Fibroblast of skin of right quadriceps (primary cell): ENCODE measurements around the gene FBXO27.
"Not testable (repeated sequence)": the region's sequence is repeated elsewhere in the genome, so short reads cannot be mapped to it uniquely, and the experiment has no call there.

Experiments
- DNase-seq: peaks from one replicate; pipeline ENCODE4 v3.0.0-alpha.2; 2013

Gene FBXO27, protein sequence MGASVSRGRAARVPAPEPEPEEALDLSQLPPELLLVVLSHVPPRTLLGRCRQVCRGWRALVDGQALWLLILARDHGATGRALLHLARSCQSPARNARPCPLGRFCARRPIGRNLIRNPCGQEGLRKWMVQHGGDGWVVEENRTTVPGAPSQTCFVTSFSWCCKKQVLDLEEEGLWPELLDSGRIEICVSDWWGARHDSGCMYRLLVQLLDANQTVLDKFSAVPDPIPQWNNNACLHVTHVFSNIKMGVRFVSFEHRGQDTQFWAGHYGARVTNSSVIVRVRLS

DNA sequence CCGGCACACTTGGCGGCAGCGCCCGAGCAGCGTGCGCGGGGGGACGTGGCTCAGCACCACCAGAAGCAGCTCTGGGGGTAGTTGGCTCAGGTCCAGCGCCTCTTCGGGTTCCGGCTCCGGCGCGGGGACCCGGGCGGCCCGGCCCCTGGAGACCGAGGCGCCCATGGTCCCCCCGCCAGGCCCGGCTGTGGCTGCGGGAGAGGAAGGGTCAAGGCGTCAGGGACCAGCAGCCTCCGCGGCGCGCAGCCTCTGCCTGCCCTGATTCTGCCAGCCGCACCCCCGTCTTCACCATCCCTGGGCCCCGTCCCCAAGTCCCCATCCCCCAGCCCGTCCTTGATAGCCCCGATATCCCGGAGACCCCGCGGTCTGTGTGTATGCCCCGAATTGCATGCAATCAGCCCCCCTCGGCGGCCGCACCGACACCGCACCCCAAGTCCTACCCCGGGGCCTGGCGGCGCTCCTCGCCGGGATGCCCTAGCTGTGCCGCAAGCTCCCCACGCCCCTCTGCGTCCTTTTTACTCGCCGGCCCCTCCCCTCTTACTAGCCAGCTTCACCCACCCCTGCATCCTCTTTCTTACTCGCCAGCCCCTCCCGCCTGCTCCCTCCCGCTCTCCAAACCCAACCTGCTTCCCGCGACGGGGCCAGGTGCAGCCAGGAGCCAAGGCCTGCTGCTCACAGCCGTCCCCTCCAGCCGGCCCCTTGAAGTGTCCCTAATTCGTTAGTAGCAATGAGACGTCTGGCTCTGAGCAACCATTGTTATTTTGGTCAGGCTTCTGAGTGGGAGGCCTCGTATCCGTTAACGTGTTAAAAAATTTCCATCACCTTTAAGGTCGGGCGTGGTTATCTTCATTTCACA, at the start of gene FBXO27:
Gene FBXO27, minus strand, starts transcription at position 487 of the 856 bp plus-strand sequence. Its CDS starts 322 bp downstream, at position 165.
- DNase-seq = no peak

DNA sequence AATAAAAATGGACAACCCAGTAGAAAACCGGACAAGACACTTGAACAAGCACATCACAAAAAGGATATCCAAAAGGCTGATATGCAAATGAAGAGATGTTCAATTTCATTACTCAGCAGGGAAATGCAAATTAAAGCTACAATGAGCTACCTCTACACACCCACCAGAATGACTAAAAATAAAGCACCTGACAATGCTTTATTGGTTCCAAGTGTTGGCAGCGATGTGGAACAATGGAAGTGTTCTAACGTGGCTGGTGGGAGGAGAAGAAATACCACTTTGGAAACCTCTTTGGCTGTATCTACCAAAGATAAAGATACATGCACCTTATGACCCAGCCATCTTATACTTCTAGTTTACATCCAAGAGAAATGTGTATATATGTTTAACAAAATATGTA, 48.1 kb upstream of the FBXO27 start:
- DNase-seq = no peak

- peak; percentile 92 for DNase-seq
Observed at GRCh38 chr19:39078436-39079200, 46.3 kb upstream of the FBXO27 start.

DNA sequence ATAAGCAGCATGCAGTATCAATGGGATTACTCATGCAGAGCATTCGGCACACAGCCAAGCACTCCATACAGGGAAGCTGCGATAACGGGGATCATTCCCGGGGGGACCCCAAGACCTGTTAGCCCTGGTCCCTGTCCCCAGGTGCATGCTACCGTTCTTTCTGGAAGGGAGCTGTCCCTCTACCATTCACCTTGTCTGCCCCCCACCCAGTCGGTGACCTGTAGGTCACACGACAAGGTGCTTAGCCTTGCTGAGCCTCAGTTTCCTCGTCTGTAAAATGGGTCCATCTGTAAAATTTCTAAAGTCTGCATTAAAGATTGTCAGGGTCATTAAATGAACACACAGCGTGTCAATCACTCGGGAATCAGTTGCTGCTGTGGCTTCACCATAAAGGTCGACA, 45.0 kb upstream of the FBXO27 start:
- DNase-seq = no peak

- DNase-seq = no peak
Observed at GRCh38 chr19:39074942-39075341, 42.6 kb upstream of the FBXO27 start.

GRCh38 chr19:39074205-39074692, 41.9 kb upstream of the FBXO27 start:
- DNase-seq = no peak

- no peak for DNase-seq
Observed at GRCh38 chr19:39070888-39071287, 38.5 kb upstream of the FBXO27 start.

GRCh38 chr19:39068259-39068658, 35.9 kb upstream of the FBXO27 start:
- not testable (repeated sequence) for DNase-seq

DNA sequence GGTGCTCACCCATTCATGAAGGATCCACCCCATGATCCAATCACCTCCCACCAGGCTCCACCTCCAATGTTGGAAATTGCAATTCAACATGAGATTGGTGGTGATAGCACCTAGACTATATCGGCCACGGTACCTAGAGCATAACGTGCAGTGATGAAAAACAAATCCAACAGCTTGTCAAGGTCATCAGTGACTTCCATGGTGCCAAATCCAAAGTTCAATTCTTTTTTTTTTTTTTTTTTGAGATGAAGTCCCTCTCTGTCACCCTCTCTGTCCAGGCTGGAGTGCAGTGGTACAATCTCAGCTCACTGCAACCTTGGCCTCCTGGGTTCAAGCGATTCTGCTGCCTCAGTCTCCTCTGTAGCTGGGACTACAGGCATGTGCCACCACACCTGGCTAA, 34.8 kb upstream of the FBXO27 start:
- DNase-seq = no peak

DNA sequence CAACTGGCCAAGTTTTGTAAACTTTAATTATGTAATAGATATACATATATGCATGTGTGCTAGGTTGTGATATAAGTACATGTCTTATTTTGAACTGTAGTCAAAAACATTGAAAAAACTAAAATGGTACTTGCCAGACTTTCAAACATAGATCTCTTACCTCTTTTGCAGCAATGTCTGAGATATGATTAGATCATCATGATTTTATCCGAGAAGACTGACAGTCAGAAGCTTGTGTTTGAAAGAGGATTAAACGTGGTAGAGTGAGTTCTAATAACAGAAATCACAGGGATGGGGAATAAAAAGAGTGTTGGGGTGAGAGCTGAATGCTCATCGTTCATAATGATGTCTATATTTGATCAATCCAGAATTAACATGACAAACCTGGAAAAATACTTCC, 33.6 kb upstream of the FBXO27 start:
- DNase-seq = no peak

GRCh38 chr19:39064405-39064804, 32.1 kb upstream of the FBXO27 start:
- DNase-seq = no peak

- DNase-seq = no peak
Observed at GRCh38 chr19:39060171-39060570, 27.8 kb upstream of the FBXO27 start.

GRCh38 chr19:39059302-39059701, 27.0 kb upstream of the FBXO27 start:
- DNase-seq = no peak

GRCh38 chr19:39057615-39058014, 25.3 kb upstream of the FBXO27 start:
- no peak for DNase-seq

DNA sequence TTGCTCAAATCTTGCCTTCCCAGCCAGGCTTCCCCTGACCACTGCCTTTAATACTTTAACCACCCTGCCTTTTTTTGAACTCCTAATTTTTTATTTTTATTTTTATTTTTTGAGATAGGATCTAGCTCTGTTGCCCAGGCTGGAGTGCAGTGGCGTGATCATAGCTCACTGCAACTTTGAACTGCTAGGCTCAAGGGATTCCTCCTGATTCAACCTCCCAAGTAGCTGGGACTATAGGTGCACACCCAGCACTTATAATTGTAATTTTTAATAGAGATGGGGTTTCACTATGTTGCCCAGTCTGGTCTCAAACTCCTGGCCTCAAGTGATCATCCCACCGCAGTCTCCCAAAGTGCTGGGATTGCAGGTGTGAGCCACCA, 21.7 kb upstream of the FBXO27 start:
- no peak for DNase-seq

DNA sequence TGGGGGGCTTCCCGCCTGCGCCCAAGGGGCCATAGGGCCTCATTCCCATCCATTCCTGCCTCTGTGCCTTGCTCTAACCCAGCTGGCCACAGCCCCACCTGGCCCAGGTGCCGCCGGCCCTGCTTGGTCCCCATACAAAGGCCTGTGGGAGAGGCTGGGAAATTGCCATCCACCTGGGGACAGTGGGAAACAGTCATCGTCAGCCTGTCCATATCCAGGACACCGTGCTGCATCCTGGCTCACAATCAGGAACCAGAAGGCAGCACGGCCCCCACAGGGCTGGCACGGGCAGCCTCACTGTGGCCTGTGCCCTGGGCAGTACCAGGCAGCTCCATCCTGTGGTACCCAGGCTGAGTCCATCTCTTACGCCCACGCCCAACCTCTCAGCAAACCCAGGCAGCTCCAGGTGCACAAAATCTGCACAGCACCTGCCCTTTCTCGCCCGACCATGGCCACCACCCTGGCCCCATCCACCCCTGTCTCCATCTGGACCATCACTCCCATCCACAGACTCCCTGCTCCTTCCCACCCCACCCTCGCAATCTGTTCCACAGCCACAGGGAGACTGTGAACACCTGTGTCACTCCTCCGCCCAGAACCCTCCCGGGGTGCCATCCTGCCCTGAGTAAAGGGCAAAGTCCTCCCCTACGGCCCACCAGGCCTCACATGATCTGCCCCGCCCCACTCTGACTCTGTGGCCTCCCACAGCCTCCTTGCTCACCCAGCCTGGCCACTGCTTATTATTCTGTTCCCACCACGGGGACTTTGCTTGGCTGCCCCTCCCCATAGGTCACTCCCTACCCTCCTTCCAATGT, 21.1 kb upstream of the FBXO27 start:
- DNase-seq = no peak

- no peak for DNase-seq
Observed at GRCh38 chr19:39052846-39053245, 20.5 kb upstream of the FBXO27 start.

DNA sequence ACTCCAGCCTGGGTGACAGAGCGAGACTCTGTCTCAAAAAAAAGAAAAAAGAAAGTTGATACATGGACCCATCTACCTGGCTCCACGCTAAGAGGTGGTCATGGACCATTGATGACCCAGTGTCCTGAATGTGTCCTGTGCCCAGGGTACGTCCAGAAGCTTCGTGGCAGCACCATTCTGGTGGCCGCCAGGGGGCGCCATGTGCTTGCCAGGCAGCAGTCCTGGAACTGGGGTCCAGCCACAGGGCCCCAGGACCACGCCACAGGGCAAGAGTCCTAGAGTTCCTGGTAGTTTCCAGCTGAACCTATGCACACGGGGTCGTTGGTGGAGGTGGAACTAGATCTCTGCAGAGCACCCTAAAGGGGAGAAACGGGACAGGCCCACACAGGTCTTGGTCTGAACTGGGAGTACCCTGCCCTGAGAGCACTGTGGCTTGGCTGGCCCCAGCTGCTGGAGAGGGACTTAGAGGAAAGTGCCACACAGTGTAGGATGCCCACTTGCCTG, 19.9 kb upstream of the FBXO27 start:
- peak; percentile 27 for DNase-seq

DNA sequence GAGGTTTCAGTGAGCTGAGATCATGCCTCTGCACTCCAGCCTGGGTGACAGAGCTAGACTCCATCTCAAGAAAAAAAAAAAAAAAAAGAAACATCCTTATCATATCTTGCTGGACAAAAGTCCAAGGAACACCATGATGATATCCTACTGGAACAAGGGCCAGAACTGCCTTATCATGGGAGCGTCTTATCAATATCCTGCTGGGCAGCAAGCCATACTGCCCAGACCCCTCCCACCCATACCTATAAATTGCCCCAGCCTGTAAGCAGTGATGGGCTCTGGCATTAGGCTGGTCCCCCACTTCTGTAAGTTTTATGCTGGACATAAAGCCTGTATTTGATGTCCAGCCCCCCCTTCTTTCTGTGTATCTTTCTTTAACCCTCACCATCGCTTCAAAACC, 14.7 kb upstream of the FBXO27 start:
- DNase-seq = no peak

DNA sequence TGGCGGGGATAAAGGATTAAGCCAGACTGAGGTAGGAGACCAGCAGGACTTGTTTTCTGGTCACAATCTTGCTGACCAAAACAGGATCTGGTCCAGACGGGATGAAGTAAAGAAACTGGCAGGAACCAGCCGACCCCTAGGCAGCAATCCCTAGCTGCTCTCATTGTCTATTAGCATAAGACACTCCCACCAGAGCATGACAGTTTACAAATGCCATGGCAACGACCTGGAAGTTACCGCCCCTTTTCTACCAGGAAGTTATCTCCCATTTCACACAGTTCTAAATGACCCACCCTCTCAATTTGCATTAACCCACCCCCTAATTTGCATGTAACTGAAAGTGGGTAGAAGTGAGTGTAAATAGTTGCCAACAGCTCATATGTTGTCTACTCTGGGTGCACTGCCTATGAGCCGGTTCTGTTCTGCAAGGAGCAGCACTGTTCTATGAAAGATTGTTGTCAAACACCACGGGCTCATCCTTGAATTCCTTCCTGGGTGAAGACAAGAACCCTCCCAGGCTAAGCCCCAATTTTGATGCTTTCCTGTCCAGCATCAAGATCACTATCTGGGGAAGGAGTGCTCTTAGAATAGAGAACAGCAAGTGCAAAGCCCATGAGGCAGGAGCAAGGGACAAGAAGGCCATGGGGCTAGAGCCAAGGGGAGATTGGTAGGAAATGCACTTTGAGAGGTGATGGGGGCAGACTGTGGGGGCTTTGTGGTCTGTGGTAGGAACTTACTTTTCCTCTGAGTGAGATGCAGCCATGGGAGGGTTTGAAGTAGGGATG, 13.9 kb upstream of the FBXO27 start:
- DNase-seq = no peak

GRCh38 chr19:39045506-39045905, 13.2 kb upstream of the FBXO27 start:
- DNase-seq = no peak
